HepG2 (cell line): ENCODE data around the gene ETS2. TPM values are rescaled to one million over a fixed set of nuclear protein-coding genes. Genes with fewer than 3 reads are reported as not detected.

Source experiments
- CHCHD3 ChIP-seq: sonication (generic); formaldehyde crosslinking; IDR thresholded peaks from 2 replicates; pipeline ENCODE4 v1.8.0; 2022; ENCODE audit warnings: mild to moderate bottlenecking, missing genetic modification reagents, moderate library complexity
- ELF3 ChIP-seq: IDR thresholded peaks from 2 replicates; pipeline ENCODE4 v1.6.1; 2016; ENCODE audit warnings: missing genetic modification reagents, missing compliant biosample characterization
- FOXJ3 ChIP-seq: sonication (generic); formaldehyde crosslinking; IDR thresholded peaks from 2 replicates; pipeline ENCODE4 v1.4.0; 2020; ENCODE audit warnings: missing genetic modification reagents, mild to moderate bottlenecking, borderline replicate concordance
- GPN1 ChIP-seq: sonication (generic); formaldehyde crosslinking; IDR thresholded peaks from 2 replicates; pipeline ENCODE4 v1.5.1; 2020; ENCODE audit warnings: missing genetic modification reagents, borderline replicate concordance
- IRF9 ChIP-seq: sonication (generic); formaldehyde crosslinking; IDR thresholded peaks from 2 replicates; pipeline ENCODE4 v1.8.0; 2022; ENCODE audit warnings: missing genetic modification reagents, mild to moderate bottlenecking, borderline replicate concordance
- KDM5A ChIP-seq: fragments of 200-600 bp; sonication (generic); IDR thresholded peaks from 2 replicates; pipeline ENCODE4 v1.7.0; 2018; ENCODE audit warnings: antibody characterized with exemption, mild to moderate bottlenecking, low read length, borderline replicate concordance
- NONO ChIP-seq, 2 experiments: fragments of 450-650 bp in 1 of 2; sonication (generic) in 1 of 2; formaldehyde crosslinking in 1 of 2; IDR thresholded peaks in 1 of 2; conservative IDR thresholded peaks in 1 of 2; 2 replicates each; pipeline versions ENCODE4 v1.6.1 to v1.8.0; 2017 to 2022; ENCODE audit warnings: mild to moderate bottlenecking in 1 of 2, missing genetic modification reagents in 1 of 2, moderate library complexity in 1 of 2
- NR2F6 ChIP-seq, 2 experiments: IDR thresholded peaks; 2 replicates each; pipeline ENCODE4 v1.6.1; 2016; ENCODE audit warnings: antibody characterized with exemption in 1 of 2, mild to moderate bottlenecking in 1 of 2
- PAF1 ChIP-seq: IDR thresholded peaks from 2 replicates; pipeline ENCODE4 v1.6.1; 2016; ENCODE audit warnings: missing genetic modification reagents, missing compliant biosample characterization
- PITX1 ChIP-seq: sonication (generic); formaldehyde crosslinking; IDR thresholded peaks from 2 replicates; pipeline ENCODE4 v1.5.1; 2020; ENCODE audit warnings: mild to moderate bottlenecking, missing genetic modification reagents
- TBX3 ChIP-seq: fragments of 450-650 bp; IDR thresholded peaks from 2 replicates; pipeline ENCODE4 v1.6.1; 2017; ENCODE audit warnings: antibody characterized with exemption, mild to moderate bottlenecking, inconsistent platforms, borderline replicate concordance
- USF2 ChIP-seq, 2 experiments: sonication (generic) in 1 of 2; formaldehyde crosslinking in 1 of 2; IDR thresholded peaks; 2 replicates each; pipeline versions ENCODE4 v1.5.1 to v1.6.1; 2011 to 2020; ENCODE audit warnings: borderline replicate concordance in 1 of 2, low read depth in 1 of 2, low read length in 1 of 2, mild to moderate bottlenecking in 1 of 2, missing genetic modification reagents in 1 of 2, moderate library complexity in 1 of 2
- ZBTB21 ChIP-seq: sonication (generic); formaldehyde crosslinking; IDR thresholded peaks from 2 replicates; pipeline ENCODE4 v1.4.0; 2020; ENCODE audit warnings: missing genetic modification reagents
- ZNF30 ChIP-seq: sonication (generic); formaldehyde crosslinking; IDR thresholded peaks from 2 replicates; pipeline ENCODE4 v1.5.0; 2020; ENCODE audit warnings: mild to moderate bottlenecking, missing genetic modification reagents
- ZNF432 ChIP-seq: sonication (generic); formaldehyde crosslinking; IDR thresholded peaks from 2 replicates; pipeline ENCODE4 v1.5.0; 2020; ENCODE audit warnings: missing genetic modification reagents, mild to moderate bottlenecking, borderline replicate concordance
- ZNF441 ChIP-seq: sonication (generic); formaldehyde crosslinking; IDR thresholded peaks from 2 replicates; pipeline ENCODE4 v1.7.0; 2021; ENCODE audit warnings: missing genetic modification reagents, borderline replicate concordance
- ZNF567 ChIP-seq: sonication (generic); formaldehyde crosslinking; IDR thresholded peaks from 2 replicates; pipeline ENCODE4 v1.8.1; 2023; ENCODE audit warnings: mild to moderate bottlenecking, missing genetic modification reagents, borderline replicate concordance
- ZNF576 ChIP-seq: sonication (generic); formaldehyde crosslinking; IDR thresholded peaks from 2 replicates; pipeline ENCODE4 v1.4.0; 2020; ENCODE audit warnings: mild to moderate bottlenecking, missing genetic modification reagents
- ZNF644 ChIP-seq: IDR thresholded peaks from 2 replicates; pipeline ENCODE4 v1.6.1; 2016; ENCODE audit warnings: low read depth
- ZNF766 ChIP-seq: sonication (generic); formaldehyde crosslinking; IDR thresholded peaks from 2 replicates; pipeline ENCODE4 v1.5.0; 2020; ENCODE audit warnings: missing genetic modification reagents, borderline replicate concordance
- ZSCAN30 ChIP-seq: sonication (generic); formaldehyde crosslinking; IDR thresholded peaks from 2 replicates; pipeline ENCODE4 v1.5.0; 2020; ENCODE audit warnings: mild to moderate bottlenecking, missing genetic modification reagents
- polyA plus RNA-seq, 8 experiments: library from polyadenylated mRNA; depleted of rRNA in 3 of 8; stranded (reverse) in 7 of 8; unstranded in 1 of 8; fragments of >200 nt; fragmentation: Illumina TruSeq in 4 of 8; extraction: Trizol in 4 of 8; gene quantifications; 2 replicates each; pipeline versions ENCODE4 v1.2.1 to v1.2.3, GENCODE V29; 2011 to 2016; ENCODE audit warnings: low read depth in 4 of 8, missing spikeins in 1 of 8, mixed read lengths in 1 of 8; ENCODE audit not compliant: insufficient read depth in 1 of 8
- total RNA-seq, 5 experiments: library from RNA; depleted of rRNA; stranded (reverse); fragments of >200 nt; fragmentation: Illumina TruSeq; extraction: Trizol; gene quantifications; 2 replicates each; pipeline ENCODE4 v1.2.3, GENCODE V29; 2016; ENCODE audit warnings: low read depth in 1 of 5

ETS2 gene
- total and polyA plus RNA-seq, 2 of the 13 experiments (the other 11 are each of a cell fraction or from before 2014, with no cell fraction given) = 24.6 to 64.4 TPM

GRCh38 chr21:38805328-38806152 lies at the start of gene ETS2 (continued):
- TF ChIP-seq FOXJ3 = no peak
- peak; percentile 90 for TF ChIP-seq PITX1 (CRISPR knock-in tag)
- peak; percentile 76 for TF ChIP-seq IRF9 (CRISPR knock-in tag)
- no peak for TF ChIP-seq NR2F6 (IDR thresholded peaks at IDR 0.05)
- 0 out of 2 replicates have a peak, but pooled peaks have one; percentile 17 for TF ChIP-seq NR2F6 (CRISPR knock-in tag; IDR thresholded peaks at IDR 0.05)
- TF ChIP-seq ZNF30 (CRISPR knock-in tag) = no peak
- no peak for TF ChIP-seq USF2 (IDR thresholded peaks at IDR 0.05; ENCODE audit: low read depth, low read length)
- peak; percentile 59; the same call in 1 of the 2 replicates for TF ChIP-seq USF2 (CRISPR knock-in tag; IDR thresholded peaks at IDR 0.05; ENCODE audit: borderline replicate concordance)
- 0 out of 2 replicates have a peak, but pooled peaks have one; percentile 58 for TF ChIP-seq CHCHD3 (CRISPR knock-in tag)
- no peak for TF ChIP-seq ZNF567
- peak; percentile 24; the same call in 1 of the 2 replicates for TF ChIP-seq ZNF766 (CRISPR knock-in tag)
- peak; percentile 79 for TF ChIP-seq ZNF441 (CRISPR knock-in tag)
- TF ChIP-seq GPN1 (CRISPR knock-in tag) = no peak
- peak; percentile 83 for TF ChIP-seq ELF3 (CRISPR knock-in tag)
- TF ChIP-seq ZNF644 = no peak
- TF ChIP-seq KDM5A = no peak
- no peak for TF ChIP-seq PAF1 (CRISPR knock-in tag)
- no peak for TF ChIP-seq ZSCAN30 (CRISPR knock-in tag)
- TF ChIP-seq ZBTB21 (CRISPR knock-in tag) = no peak
- TF ChIP-seq ZNF576 = peak; percentile 18; the same call in 1 of the 2 replicates
- no peak for TF ChIP-seq ZNF432
- TF ChIP-seq TBX3 = peak; percentile 77; the same call in 1 of the 2 replicates
- no peak for TF ChIP-seq NONO (IDR thresholded peaks at IDR 0.05)
- TF ChIP-seq NONO (CRISPR knock-in tag; conservative IDR thresholded peaks at IDR 0.05) = peak; percentile 92
